GM21528 (cell line): Measurements from ENCODE around the gene LRP2BP.
A peak's percentile ranks its signal among the peaks of the same experiment; 100 is the strongest.
"Not testable (repeated sequence)": the region's sequence is repeated elsewhere in the genome, so short reads cannot be mapped to it uniquely, and the experiment has no call there.

Experiments used
- ATAC-seq: cut with Tn5 transposase; IDR thresholded peaks from one replicate; pipeline ENCODE4 v1.9.1; 2021; ENCODE audit warnings: mild to moderate bottlenecking, moderate library complexity; ENCODE audit not compliant: unreplicated experiment, low FRiP score

The LRP2BP gene

GRCh38 chr4:185363251-185363650 is 32.5 kb downstream of the LRP2BP start:
- ATAC-seq: no peak

GRCh38 chr4:185362570-185362969 is 33.2 kb downstream of the LRP2BP start:
- ATAC-seq: not testable (repeated sequence)

- no peak for ATAC-seq
These were observed 33.9 kb downstream of the LRP2BP start for GRCh38 chr4:185361872-185362271.

- no peak for ATAC-seq
These were observed 35.8 kb downstream of the LRP2BP start for GRCh38 chr4:185359767-185360446.

GRCh38 chr4:185358959-185359358 is 36.8 kb downstream of the LRP2BP start:
- no peak for ATAC-seq

GRCh38 chr4:185358514-185358913 is 37.2 kb downstream of the LRP2BP start:
- no peak for ATAC-seq

GRCh38 chr4:185357733-185358440 is 37.8 kb downstream of the LRP2BP start:
- ATAC-seq: no peak

- ATAC-seq: no peak
These were observed 38.5 kb downstream of the LRP2BP start for GRCh38 chr4:185357211-185357610.

GRCh38 chr4:185352741-185353140 is 43.0 kb downstream of the LRP2BP start:
- ATAC-seq: no peak

GRCh38 chr4:185352202-185352601 is 43.5 kb downstream of the LRP2BP start:
- no peak for ATAC-seq

GRCh38 chr4:185351691-185352090 is 44.0 kb downstream of the LRP2BP start:
- no peak for ATAC-seq

- no peak for ATAC-seq
These were observed 48.6 kb downstream of the LRP2BP start for GRCh38 chr4:185346975-185347601.

GRCh38 chr4:185344743-185345538 is 50.8 kb downstream of the LRP2BP start:
- ATAC-seq: peak; percentile 64

GRCh38 chr4:185343726-185344581 is 51.8 kb downstream of the LRP2BP start:
- ATAC-seq: no peak

GRCh38 chr4:185341841-185342240 is 53.9 kb downstream of the LRP2BP start:
- peak; percentile 46 for ATAC-seq

GRCh38 chr4:185341377-185341776 is 54.3 kb downstream of the LRP2BP start:
- no peak for ATAC-seq

GRCh38 chr4:185339941-185340340 is 55.8 kb downstream of the LRP2BP start:
- ATAC-seq: no peak

- no peak for ATAC-seq
These were observed 60.1 kb downstream of the LRP2BP start for GRCh38 chr4:185335579-185335978.

- ATAC-seq: no peak
These were observed 61.4 kb downstream of the LRP2BP start for GRCh38 chr4:185334326-185334725.
